ENCODE results near the gene FHOD3. TPM values are rescaled to one million over a fixed set of nuclear protein-coding genes. Genes with fewer than 3 reads are reported as not detected.

The FHOD3 gene
- total RNA-seq, 1 experiment from 2014 or later, result 2.9 TPM

GRCh38 chr18:36580874-36581750, 283.6 kb downstream of the FHOD3 start:
- Mint-ChIP-seq H3K27ac (ENCODE audit: unreplicated experiment) (no peak overlapping the region), H3K27me3 (ENCODE audit: unreplicated experiment) (no peaks in the 10 kb centered on the region), H3K36me3 (ENCODE audit: insufficient read depth, unreplicated experiment) (no peaks in the 10 kb centered on the region), H3K4me3 (ENCODE audit: low read depth, unreplicated experiment) (no peak overlapping the region), H3K9me3 (ENCODE audit: low read depth, unreplicated experiment) (peaks cover 6% of the 10 kb centered on the region), H3K4me1 (ENCODE audit: low read depth, unreplicated experiment) (no peaks in the 10 kb centered on the region)
- no TSS peak for BruUV-seq (replicated peaks)
- TF ChIP-seq, protein P1, sequence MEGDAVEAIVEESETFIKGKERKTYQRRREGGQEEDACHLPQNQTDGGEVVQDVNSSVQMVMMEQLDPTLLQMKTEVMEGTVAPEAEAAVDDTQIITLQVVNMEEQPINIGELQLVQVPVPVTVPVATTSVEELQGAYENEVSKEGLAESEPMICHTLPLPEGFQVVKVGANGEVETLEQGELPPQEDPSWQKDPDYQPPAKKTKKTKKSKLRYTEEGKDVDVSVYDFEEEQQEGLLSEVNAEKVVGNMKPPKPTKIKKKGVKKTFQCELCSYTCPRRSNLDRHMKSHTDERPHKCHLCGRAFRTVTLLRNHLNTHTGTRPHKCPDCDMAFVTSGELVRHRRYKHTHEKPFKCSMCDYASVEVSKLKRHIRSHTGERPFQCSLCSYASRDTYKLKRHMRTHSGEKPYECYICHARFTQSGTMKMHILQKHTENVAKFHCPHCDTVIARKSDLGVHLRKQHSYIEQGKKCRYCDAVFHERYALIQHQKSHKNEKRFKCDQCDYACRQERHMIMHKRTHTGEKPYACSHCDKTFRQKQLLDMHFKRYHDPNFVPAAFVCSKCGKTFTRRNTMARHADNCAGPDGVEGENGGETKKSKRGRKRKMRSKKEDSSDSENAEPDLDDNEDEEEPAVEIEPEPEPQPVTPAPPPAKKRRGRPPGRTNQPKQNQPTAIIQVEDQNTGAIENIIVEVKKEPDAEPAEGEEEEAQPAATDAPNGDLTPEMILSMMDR (IDR thresholded peaks at IDR 0.05; ENCODE audit: unreplicated experiment), result no peak
- intact Hi-C loops (cut with micrococcal nuclease; ENCODE audit: unreplicated experiment), result no loop called here
- CTCF ChIA-PET, result no interaction called here
- DNase-seq, result no peak

DNA sequence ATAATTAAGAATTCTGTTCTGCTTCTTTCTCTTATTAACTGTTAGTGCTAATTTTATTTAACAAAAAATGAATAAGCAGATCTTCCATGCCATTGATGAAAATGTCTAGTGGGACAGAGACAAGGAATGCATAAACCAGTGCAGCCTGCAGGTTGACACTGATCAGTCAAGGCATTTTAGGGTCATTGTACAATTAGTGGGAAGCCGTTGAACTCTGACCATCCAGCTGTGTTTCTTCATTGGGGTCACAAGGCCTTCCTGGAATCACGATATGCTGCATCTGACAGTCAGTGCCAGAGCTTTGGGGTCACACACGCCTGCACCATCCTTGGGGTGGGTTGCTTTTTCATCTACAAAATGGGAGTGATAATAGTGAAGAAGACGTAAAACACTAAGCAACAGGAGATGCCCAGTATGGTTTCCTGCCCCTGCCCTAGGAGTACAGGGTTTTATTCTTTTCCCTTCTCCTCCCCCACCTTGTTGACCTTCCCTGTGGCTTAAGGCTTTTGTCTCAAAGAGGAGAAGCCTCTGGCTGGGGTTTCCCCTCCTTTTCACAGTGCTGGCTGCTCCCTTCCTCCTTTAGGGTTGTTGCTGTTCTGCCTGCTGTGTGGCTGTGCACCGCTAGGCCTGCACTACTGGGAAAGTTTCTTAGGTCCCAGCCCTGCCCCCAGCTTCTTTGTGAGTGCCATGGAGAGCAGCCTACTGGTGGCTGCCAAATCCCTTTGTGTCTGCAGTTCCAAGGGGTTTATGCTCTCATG, 285.7 kb downstream of the FHOD3 start:
- no peaks in the 10 kb centered on the region for H3K27me3 Mint-ChIP-seq (ENCODE audit: unreplicated experiment)
- CTCF ChIA-PET, result no interaction called here
- no TSS peak for BruUV-seq (replicated peaks)
- H3K4me3 Mint-ChIP-seq (ENCODE audit: low read depth, unreplicated experiment), result no peak overlapping the region
- intact Hi-C loops (cut with micrococcal nuclease; ENCODE audit: unreplicated experiment), result no loop called here
- H3K9me3 Mint-ChIP-seq (ENCODE audit: low read depth, unreplicated experiment), result no peaks in the 10 kb centered on the region
- H3K4me1 Mint-ChIP-seq (ENCODE audit: low read depth, unreplicated experiment), result no peaks in the 10 kb centered on the region
- no peak for DNase-seq
- no peak overlapping the region for H3K27ac Mint-ChIP-seq (ENCODE audit: unreplicated experiment)
- TF ChIP-seq, protein P1 (IDR thresholded peaks at IDR 0.05; ENCODE audit: unreplicated experiment), result no peak
- H3K36me3 Mint-ChIP-seq (ENCODE audit: insufficient read depth, unreplicated experiment), result no peaks in the 10 kb centered on the region

DNA sequence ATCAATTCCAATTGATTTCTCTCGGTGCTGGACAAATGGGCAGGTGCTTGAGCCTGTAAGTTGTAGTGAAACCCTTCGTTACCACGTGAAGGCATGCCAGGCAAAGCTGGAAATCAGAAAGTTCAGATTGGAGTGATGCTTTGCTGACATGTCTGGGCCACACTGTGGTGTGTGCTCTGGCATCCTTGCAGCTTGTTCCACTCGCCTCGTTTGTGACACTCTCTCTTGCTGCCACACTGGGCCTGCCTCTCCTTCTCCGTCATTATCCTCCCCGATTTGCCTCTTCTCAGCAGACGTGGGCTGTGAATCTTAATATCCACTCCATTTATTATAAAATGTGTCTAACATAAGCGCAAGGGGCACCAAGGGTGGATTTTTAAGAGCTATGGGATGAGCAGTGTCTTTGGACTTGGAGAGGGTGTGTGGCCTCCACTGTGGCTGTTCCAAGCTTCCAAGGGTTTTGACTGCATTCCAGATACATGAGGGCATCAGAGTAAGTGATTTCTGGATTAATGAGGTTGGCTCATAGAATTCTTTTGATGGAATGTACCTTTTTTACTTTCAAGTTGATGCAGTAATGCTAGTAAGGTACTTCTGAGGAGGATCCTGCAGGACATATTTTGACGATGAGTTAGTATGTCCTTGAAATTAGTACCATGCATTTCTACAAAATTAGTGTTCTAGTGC, 292.5 kb downstream of the FHOD3 start:
- CTCF ChIA-PET, result no interaction called here
- H3K27me3 Mint-ChIP-seq (ENCODE audit: unreplicated experiment), result peaks cover 22% of the 10 kb centered on the region
- H3K27ac Mint-ChIP-seq (ENCODE audit: unreplicated experiment), result no peak overlapping the region
- DNase-seq, result no peak
- no peak overlapping the region for H3K4me3 Mint-ChIP-seq (ENCODE audit: low read depth, unreplicated experiment)
- TF ChIP-seq, protein P1 (IDR thresholded peaks at IDR 0.05; ENCODE audit: unreplicated experiment), result no peak
- H3K36me3 Mint-ChIP-seq (ENCODE audit: insufficient read depth, unreplicated experiment), result no peaks in the 10 kb centered on the region
- no peaks in the 10 kb centered on the region for H3K4me1 Mint-ChIP-seq (ENCODE audit: low read depth, unreplicated experiment)
- intact Hi-C loops (cut with micrococcal nuclease; ENCODE audit: unreplicated experiment), result no loop called here
- no TSS peak for BruUV-seq (replicated peaks)
- no peaks in the 10 kb centered on the region for H3K9me3 Mint-ChIP-seq (ENCODE audit: low read depth, unreplicated experiment)
